Fibroblast of lung (primary cell): ENCODE data around the gene IMMP2L. TPM values are rescaled to one million over a fixed set of nuclear protein-coding genes. Genes with fewer than 3 reads are reported as not detected.
"Not testable (repeated sequence)": the region's sequence is repeated elsewhere in the genome, so short reads cannot be mapped to it uniquely, and the experiment has no call there.

ENCODE experiments used
- DNase-seq, 2 donors: peaks; one replicate each; pipeline versions ENCODE4 v3.0.0 to v3.0.0-alpha.2; 2010; ENCODE audit warnings: low read depth in 2 of 2
- H2AFZ ChIP-seq: 2 replicates; pipeline ENCODE4 v1.5.1; 2012; ENCODE audit warnings: low read length, control low read depth, inconsistent platforms
- H3K27ac ChIP-seq: 2 replicates; pipeline ENCODE4 v1.5.1; 2011; ENCODE audit warnings: low read length, control low read depth; ENCODE audit not compliant: insufficient read depth
- H3K27me3 ChIP-seq: 2 replicates; pipeline ENCODE4 v1.5.1; 2011; ENCODE audit warnings: mild to moderate bottlenecking, low read length; ENCODE audit not compliant: control insufficient read depth, insufficient read depth
- H3K36me3 ChIP-seq: 2 replicates; pipeline ENCODE4 v1.5.1; 2011; ENCODE audit warnings: low read length; ENCODE audit not compliant: control insufficient read depth, insufficient read depth
- H3K4me1 ChIP-seq: 2 replicates; pipeline ENCODE4 v1.5.1; 2011; ENCODE audit warnings: low read length; ENCODE audit not compliant: control insufficient read depth, insufficient read depth; ENCODE audit errors: extremely low read depth
- H3K4me2 ChIP-seq: 2 replicates; pipeline ENCODE4 v1.5.1; 2011; ENCODE audit warnings: low read length, control low read depth; ENCODE audit not compliant: insufficient read depth; ENCODE audit errors: extremely low read depth
- H3K4me3 ChIP-seq, 4 experiments: fragments of 200-600 bp in 1 of 4; sonication (generic) in 1 of 4; replicated peaks in 1 of 4; 2 replicates each; pipeline ENCODE4 v1.5.1; 2011 to 2016; ENCODE audit warnings: low read length in 4 of 4, low read depth in 3 of 4, mild to moderate bottlenecking in 3 of 4, control low read depth in 2 of 4, inconsistent platforms in 1 of 4, mixed read lengths in 1 of 4; ENCODE audit not compliant: insufficient read depth in 1 of 4; ENCODE audit errors: control extremely low read depth in 1 of 4
- H3K79me2 ChIP-seq: 2 replicates; pipeline ENCODE4 v1.5.1; 2012; ENCODE audit warnings: mild to moderate bottlenecking, low read length, inconsistent platforms; ENCODE audit not compliant: control insufficient read depth, insufficient read depth
- H3K9ac ChIP-seq: 2 replicates; pipeline ENCODE4 v1.5.1; 2011; ENCODE audit warnings: mild to moderate bottlenecking, low read length, control low read depth; ENCODE audit not compliant: insufficient read depth
- H3K9me3 ChIP-seq: 2 replicates; pipeline ENCODE4 v1.5.1; 2012; ENCODE audit warnings: low read depth, low read length; ENCODE audit not compliant: control insufficient read depth, insufficient read depth
- H4K20me1 ChIP-seq: 2 replicates; pipeline ENCODE4 v1.5.1; 2011; ENCODE audit warnings: low read length; ENCODE audit not compliant: control insufficient read depth, insufficient read depth; ENCODE audit errors: extremely low read depth
- CTCF ChIP-seq, 2 donors: IDR thresholded peaks in 1 of 2; conservative IDR thresholded peaks in 1 of 2; 1 replicate in 1 of 2; 2 replicates in 1 of 2; pipeline ENCODE4 v1.5.1; 2011 to 2012; ENCODE audit warnings: low read length in 2 of 2, control low read depth in 1 of 2, inconsistent platforms in 1 of 2, low read depth in 1 of 2, mild to moderate bottlenecking in 1 of 2
- EZH2 ChIP-seq: IDR thresholded peaks from 2 replicates; pipeline ENCODE4 v1.5.1; 2012; ENCODE audit warnings: low read length, control low read depth, mild to moderate bottlenecking; ENCODE audit errors: missing control alignments
- polyA plus RNA-seq, 2 donors: library from polyadenylated mRNA; depleted of rRNA in 1 of 2; stranded (reverse) in 1 of 2; unstranded in 1 of 2; fragments of >200 nt; gene quantifications; 2 replicates each; pipeline ENCODE4 v1.2.1, GENCODE V29; 2011 to 2012; ENCODE audit warnings: missing spikeins in 1 of 2
- total RNA-seq: library from RNA; depleted of rRNA; stranded (reverse); fragments of >200 nt; gene quantifications from 2 replicates; pipeline ENCODE4 v1.2.1, GENCODE V29; 2014

The IMMP2L gene
- total and polyA plus RNA-seq, 2 donors (not counting 1 experiment from before 2014, with no cell fraction given), result 6.9 to 14.4 TPM

DNA sequence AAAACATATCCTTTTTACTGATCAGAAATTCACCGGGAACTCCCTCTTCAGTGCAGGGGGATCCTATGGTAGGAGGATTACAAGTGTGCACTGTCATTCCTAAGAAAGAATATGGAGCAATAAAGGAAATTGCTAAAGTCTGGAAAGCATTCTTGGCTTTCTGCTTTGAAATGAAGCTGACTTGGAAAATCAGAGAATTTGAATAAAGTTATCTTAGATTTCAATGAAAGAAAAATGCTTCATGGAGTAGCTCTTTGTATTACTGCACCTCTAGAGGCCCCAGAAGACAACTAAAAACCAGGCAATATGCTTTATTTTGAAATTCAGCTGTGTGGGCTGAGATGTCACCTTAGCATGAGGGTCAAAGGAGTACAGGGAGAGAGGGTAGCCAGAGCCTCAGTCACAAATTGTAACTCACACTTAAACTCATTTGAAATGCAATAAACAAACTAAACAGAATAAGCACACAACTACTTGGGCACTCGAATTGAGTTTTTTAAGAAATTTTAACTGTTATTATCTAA, 102.5 kb downstream of the IMMP2L start:
- Histone ChIP-seq H3K9me3 (no peaks in the 10 kb centered on the region), H3K4me1 (no peaks in the 10 kb centered on the region), H3K4me2 (no peak overlapping the region), H3K27ac (no peak overlapping the region), H3K27me3 (no peaks in the 10 kb centered on the region), H3K36me3 (no peaks in the 10 kb centered on the region), H3K79me2 (no peaks in the 10 kb centered on the region), H3K4me3 (no peak overlapping the region), H3K9ac (no peak overlapping the region), H2AFZ (no peak overlapping the region), H4K20me1 (no peaks in the 10 kb centered on the region)
- TF ChIP-seq EZH2, result no peak
- TF ChIP-seq CTCF (conservative IDR thresholded peaks at IDR 0.05 in 1 of 2, IDR thresholded peaks at IDR 0.05 in 1 of 2; ENCODE audit: low read depth in 1 of 2, low read length in 2 of 2), result no peak
- DNase-seq, result no peak

DNA sequence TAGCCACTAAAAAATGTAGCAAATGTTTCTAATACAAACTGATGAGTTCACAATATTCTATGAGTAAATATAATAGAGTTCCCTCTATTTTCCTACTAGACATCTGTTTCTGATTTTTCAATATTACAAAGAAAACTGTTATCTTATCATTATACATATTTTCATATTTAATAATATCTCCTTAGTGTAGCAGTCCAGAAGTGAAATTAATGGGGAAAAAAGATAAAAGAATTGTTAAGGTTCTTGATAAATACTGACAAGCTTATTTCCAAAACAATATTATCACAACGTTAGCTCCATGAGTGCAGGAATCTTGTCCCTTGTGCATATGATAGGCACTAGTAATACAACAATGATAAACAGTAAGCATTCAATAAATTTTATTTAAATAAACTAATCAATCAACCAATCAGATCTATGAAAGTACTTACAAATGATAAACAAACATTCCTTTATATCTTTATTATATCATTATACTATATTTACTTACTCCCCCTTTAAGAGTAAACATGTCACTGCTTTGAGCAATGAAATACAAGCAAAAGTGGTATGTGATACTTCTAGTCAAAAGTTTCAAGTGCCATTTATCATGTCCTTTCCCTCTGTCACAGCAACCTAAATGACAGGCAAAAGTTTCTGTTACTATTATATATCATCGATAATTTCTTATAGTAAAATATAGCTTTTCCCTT, 103.1 kb downstream of the IMMP2L start:
- Histone ChIP-seq H3K9me3 (no peaks in the 10 kb centered on the region), H3K27ac (no peak overlapping the region), H3K4me2 (no peak overlapping the region), H3K4me3 (no peak overlapping the region), H4K20me1 (no peaks in the 10 kb centered on the region), H3K4me1 (no peaks in the 10 kb centered on the region), H3K79me2 (no peaks in the 10 kb centered on the region), H3K27me3 (no peaks in the 10 kb centered on the region), H2AFZ (no peak overlapping the region), H3K9ac (no peak overlapping the region), H3K36me3 (no peaks in the 10 kb centered on the region)
- no peak for DNase-seq
- TF ChIP-seq CTCF (conservative IDR thresholded peaks at IDR 0.05 in 1 of 2, IDR thresholded peaks at IDR 0.05 in 1 of 2; ENCODE audit: low read depth in 1 of 2, low read length in 2 of 2), result no peak
- TF ChIP-seq EZH2, result no peak

DNA sequence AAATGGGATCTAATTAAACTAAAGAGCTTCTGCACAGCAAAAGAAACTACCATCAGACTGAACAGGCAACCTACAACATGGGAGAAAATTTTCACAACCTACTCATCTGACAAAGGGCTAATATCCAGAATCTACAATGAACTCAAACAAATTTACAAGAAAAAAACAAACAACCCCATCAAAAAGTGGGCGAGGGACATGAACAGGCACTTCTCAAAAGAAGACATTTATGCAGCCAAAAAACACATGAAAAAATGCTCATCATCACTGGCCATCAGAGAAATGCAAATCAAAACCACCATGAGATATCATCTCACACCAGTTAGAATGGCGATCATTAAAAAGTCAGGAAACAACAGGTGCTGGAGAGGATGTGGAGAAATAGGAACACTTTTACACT, 111.6 kb downstream of the IMMP2L start:
- H4K20me1 ChIP-seq, DNase-seq, H3K4me1 ChIP-seq, H3K9me3 ChIP-seq, H3K36me3 ChIP-seq, H3K4me2 ChIP-seq, H3K27ac ChIP-seq, H3K27me3 ChIP-seq, H3K4me3 ChIP-seq, H3K9ac ChIP-seq, H2AFZ ChIP-seq, H3K79me2 ChIP-seq: not testable (repeated sequence)

- H3K4me3 ChIP-seq, H3K4me1 ChIP-seq, H3K9ac ChIP-seq, H3K79me2 ChIP-seq, H3K4me2 ChIP-seq, H2AFZ ChIP-seq, H3K36me3 ChIP-seq, DNase-seq, H4K20me1 ChIP-seq, H3K27ac ChIP-seq, H3K27me3 ChIP-seq, H3K9me3 ChIP-seq: not testable (repeated sequence)
Measured at GRCh38 chr7:111447502-111447901, 114.8 kb downstream of the IMMP2L start.
